Cardiac fibroblast (primary cell): ENCODE results near the gene MRPS31.

Experiments used
- DNase-seq, 2 donors: peaks; one replicate each; pipeline versions ENCODE4 v3.0.0 to v3.0.0-alpha.2; 2010; ENCODE audit warnings: low read depth in 2 of 2
- H3K4me3 ChIP-seq, 2 donors: replicated peaks in 1 of 2; 1 replicate in 1 of 2; 2 replicates in 1 of 2; pipeline ENCODE4 v1.5.1; 2011; ENCODE audit warnings: low read depth in 2 of 2, low read length in 2 of 2, mild to moderate bottlenecking in 2 of 2, moderate library complexity in 1 of 2
- CTCF ChIP-seq: IDR thresholded peaks from one replicate; pipeline ENCODE4 v1.5.1; 2011; ENCODE audit warnings: low read depth, mild to moderate bottlenecking, low read length, inconsistent platforms

Gene MRPS31

DNA sequence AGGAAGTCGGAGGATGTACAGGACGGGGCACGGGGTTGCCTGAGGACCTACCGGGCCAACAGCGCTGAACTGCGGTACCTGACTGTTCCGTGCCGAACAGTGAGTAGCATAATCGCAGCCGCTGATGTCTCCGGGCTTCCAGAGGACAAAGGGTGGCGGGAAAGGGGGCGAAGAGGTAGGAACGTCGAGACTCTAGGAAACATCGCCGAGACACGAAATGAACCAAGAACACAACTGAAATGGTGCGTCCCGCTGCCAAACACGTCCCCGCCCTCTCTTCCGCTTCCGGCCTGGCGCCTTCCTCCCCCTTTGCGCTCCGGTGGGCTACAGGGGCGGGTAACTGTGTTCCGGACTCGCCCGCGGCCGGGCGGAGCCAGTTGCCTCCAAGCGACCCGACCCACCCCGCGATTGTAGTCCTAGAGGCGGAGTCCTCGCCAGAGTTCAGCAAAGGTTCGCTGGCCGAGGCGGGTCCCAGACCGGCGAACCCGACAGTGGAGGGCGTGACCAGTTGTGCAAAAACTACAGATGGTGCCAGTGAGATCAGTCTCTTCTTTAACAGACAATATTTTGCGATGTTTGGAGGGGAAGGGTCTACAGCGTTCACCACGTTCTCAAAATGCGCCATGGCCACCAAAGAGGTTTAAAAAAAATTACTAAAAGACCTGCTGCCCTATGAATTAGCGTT, at the start of gene MRPS31:
Gene MRPS31, minus strand, starts transcription at position 257 of the 685 bp plus-strand sequence. Its CDS starts 54 bp downstream, at position 203.
- peak; percentile 96 for DNase-seq
- H3K4me3 ChIP-seq, result peak within 1 kb of the TSS; percentile 93 to 95
- no peak for TF ChIP-seq CTCF

GRCh38 chr13:40819797-40820315, 48.9 kb upstream of the MRPS31 start:
- no peak for DNase-seq
- no peak overlapping the region for H3K4me3 ChIP-seq
- no peak for TF ChIP-seq CTCF

- H3K4me3 ChIP-seq, result no peak overlapping the region
- DNase-seq, result no peak
- TF ChIP-seq CTCF, result no peak
Measured at GRCh38 chr13:40818926-40819325, 47.9 kb upstream of the MRPS31 start.

- DNase-seq, result peak in 1 of 2 donors; percentile 20
- TF ChIP-seq CTCF, result no peak
Measured at GRCh38 chr13:40814803-40815202, 43.8 kb upstream of the MRPS31 start.

DNA sequence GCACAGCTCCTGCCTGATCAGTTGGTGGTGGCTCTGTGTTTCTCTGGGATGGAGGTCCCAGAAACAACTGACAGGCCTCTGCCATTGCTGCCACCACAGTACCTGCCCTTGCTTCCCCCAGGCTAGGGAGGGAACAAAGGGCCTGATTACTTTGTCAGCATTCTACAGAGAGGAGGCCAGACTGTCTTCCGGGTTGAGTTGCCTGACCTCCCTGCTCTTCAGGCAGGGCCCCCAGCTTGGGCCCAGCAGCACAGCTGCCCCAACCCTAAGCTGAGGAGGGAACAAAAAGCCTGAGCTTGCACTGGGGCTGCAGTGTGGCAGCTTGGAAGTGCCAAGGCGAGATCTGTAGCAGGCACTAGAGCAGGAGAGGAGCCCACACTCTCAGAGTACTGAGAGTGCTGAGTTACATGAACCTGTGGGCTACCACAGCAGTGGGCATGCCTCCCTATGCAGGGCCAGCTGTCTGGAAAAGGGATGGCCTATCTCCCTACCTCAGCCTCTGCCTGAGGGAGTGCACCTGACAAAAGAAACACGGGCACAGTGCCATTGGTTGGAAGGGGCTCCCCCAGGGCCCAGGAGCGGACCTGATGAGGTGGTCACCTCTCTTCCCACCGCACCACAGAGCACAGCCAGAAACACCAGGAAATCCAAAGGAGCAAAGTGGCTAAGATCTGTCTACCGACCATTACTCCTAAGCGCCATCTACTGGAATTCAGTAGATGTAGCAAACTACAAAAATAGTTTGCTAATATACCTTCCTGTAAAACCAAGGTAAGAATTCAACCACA, 42.9 kb upstream of the MRPS31 start:
- no peak overlapping the region for H3K4me3 ChIP-seq
- peak; percentile 42 to 55 for DNase-seq
- TF ChIP-seq CTCF, result peak; percentile 60

More at GRCh38 chr13:40814803-40815202, 43.8 kb upstream of the MRPS31 start:
- H3K4me3 ChIP-seq, result no peak overlapping the region

- TF ChIP-seq CTCF, result no peak
- DNase-seq, result peak in 1 of 2 donors; percentile 55
- H3K4me3 ChIP-seq, result no peak overlapping the region
Measured at GRCh38 chr13:40812724-40813445, 41.9 kb upstream of the MRPS31 start.
